Measurements from ENCODE around the gene WWC1.

The WWC1 gene

DNA sequence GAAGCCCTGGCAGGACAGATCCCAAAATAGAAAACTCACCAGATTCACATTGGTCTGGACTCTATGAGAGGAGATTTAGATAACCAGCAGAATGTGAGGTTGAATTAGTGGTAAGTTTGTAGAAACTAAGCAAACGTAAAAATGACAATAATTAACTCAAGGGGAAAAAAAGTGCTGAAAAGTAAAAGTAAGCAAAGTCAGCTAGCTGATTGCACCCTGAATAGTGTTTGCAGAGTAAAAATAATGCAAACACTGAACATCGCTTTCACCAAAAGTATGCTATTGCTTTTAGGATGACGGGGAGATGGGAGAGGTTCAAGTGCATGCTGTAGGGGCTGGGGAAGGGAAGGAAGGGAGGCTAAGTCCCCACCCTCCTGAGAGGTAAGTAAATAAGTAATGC lies 102.3 kb downstream of the WWC1 start:
- Histone ChIP-seq H3K4me3 (ENCODE audit: low read depth, low read length) (no peak overlapping the region), H3K4me1 (no peaks in the 10 kb centered on the region), H3K9me3 (no peaks in the 10 kb centered on the region), H3K36me3 (no peaks in the 10 kb centered on the region), H3K27me3 (peaks cover 6% of the 10 kb centered on the region; the same call in 1 of the 2 replicates)
- DNase-seq, result no peak
- TF ChIP-seq, protein P1, sequence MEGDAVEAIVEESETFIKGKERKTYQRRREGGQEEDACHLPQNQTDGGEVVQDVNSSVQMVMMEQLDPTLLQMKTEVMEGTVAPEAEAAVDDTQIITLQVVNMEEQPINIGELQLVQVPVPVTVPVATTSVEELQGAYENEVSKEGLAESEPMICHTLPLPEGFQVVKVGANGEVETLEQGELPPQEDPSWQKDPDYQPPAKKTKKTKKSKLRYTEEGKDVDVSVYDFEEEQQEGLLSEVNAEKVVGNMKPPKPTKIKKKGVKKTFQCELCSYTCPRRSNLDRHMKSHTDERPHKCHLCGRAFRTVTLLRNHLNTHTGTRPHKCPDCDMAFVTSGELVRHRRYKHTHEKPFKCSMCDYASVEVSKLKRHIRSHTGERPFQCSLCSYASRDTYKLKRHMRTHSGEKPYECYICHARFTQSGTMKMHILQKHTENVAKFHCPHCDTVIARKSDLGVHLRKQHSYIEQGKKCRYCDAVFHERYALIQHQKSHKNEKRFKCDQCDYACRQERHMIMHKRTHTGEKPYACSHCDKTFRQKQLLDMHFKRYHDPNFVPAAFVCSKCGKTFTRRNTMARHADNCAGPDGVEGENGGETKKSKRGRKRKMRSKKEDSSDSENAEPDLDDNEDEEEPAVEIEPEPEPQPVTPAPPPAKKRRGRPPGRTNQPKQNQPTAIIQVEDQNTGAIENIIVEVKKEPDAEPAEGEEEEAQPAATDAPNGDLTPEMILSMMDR (IDR thresholded peaks at IDR 0.05; ENCODE audit: low read depth, low read length), result no peak

DNA sequence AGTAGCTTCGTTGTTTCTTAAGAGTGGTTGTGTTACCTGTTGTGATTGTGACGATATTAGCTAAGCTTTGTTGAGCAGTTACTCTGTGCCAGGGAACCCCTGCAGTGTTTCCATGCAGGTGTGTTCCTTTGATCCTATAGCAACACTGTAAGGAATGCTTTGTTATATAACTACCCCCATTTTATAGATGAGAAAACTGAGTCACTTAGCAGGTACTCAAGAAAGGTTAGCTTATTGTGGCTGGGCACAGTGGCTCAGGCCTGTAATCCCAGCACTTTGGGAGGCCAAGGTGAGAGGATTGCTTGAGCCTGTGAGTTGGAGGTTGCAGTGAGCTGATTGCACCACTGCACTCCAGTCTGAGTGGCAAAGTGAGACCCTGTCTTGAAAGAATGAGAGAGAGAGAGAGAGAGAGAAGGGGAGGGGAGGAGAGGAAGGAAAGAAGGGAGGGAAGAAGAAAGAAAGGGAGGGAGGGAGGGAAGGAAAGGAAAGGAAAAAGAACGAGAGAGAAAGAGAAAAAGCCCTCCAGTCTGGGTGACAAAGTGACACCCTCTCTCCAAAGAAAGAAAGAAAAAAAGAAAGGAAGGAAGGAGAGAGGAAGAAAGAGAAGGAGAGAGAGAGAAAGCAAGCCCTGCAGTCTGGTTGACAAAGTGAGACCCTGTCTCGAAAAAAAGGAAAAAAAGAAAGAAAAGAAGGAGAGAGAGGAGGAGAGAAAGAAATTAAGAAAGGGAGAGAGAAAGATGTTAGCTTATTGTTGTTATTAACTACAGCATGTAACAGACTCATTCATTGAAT lies 109.2 kb downstream of the WWC1 start:
- no peak for DNase-seq
- no peaks in the 10 kb centered on the region for H3K36me3 ChIP-seq
- TF ChIP-seq, protein P1 (IDR thresholded peaks at IDR 0.05; ENCODE audit: low read depth, low read length), result no peak

DNA sequence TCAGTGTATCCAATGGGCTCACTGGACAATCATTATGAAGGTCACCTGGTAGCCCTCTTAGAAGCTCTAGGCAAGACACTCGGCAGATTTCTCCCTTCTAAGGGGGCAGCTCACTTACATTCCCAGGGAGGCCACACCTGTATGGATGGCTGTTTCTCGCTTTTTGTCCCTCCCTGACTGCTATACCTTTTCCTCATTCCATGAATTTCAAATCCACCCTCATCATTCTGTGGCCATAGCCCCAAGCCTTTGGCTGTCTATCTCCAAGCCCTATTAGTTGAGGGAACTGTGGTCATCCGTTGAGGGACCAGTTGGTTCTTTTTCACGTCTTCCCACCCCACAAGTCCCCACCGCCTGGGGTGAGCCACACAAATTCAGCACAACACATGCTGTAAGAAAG lies 109.8 kb downstream of the WWC1 start:
- DNase-seq, result no peak
- H3K4me1 ChIP-seq, result no peaks in the 10 kb centered on the region
- H3K36me3 ChIP-seq, result no peaks in the 10 kb centered on the region
- H3K9me3 ChIP-seq, result no peaks in the 10 kb centered on the region
- no peak overlapping the region for H3K4me3 ChIP-seq (ENCODE audit: low read depth, low read length)
- TF ChIP-seq, protein P1 (IDR thresholded peaks at IDR 0.05; ENCODE audit: low read depth, low read length), result no peak
- 0 out of 2 replicates have a peak, but pooled peaks cover 3% of the 10 kb centered on the region for H3K27me3 ChIP-seq

More for the DNA sequence above, 109.2 kb downstream of the WWC1 start:
- Histone ChIP-seq H3K9me3 (no peaks in the 10 kb centered on the region), H3K4me1 (no peaks in the 10 kb centered on the region), H3K27me3 (0 out of 2 replicates have a peak, but pooled peaks cover 3% of the 10 kb centered on the region), H3K4me3 (ENCODE audit: low read depth, low read length) (no peak overlapping the region)

DNA sequence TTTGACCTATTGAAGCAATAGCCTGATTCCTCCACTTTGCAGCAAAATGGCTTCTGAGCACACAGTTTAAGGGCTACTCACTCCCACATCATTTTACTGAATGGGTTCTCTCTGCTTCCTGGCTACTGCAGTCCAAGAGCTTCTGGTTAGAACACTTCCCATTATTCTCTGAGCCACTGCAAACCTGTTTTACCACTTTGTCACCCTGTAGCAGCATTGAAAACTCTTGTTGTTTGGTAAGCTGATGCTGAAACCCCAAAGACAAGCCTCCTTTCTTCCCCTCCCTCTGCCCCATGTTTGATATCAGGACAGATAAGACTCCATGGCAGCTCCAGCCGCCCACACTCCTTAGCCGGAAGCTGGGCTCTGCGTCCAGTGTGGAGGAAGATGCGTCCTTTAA lies 110.4 kb downstream of the WWC1 start:
- no peaks in the 10 kb centered on the region for H3K4me1 ChIP-seq
- no peak for DNase-seq
- H3K36me3 ChIP-seq, result no peaks in the 10 kb centered on the region
- TF ChIP-seq, protein P1 (IDR thresholded peaks at IDR 0.05; ENCODE audit: low read depth, low read length), result no peak
- 0 out of 2 replicates have a peak, but pooled peaks cover 3% of the 10 kb centered on the region for H3K27me3 ChIP-seq
- H3K9me3 ChIP-seq, result no peaks in the 10 kb centered on the region
- no peak overlapping the region for H3K4me3 ChIP-seq (ENCODE audit: low read depth, low read length)

DNA sequence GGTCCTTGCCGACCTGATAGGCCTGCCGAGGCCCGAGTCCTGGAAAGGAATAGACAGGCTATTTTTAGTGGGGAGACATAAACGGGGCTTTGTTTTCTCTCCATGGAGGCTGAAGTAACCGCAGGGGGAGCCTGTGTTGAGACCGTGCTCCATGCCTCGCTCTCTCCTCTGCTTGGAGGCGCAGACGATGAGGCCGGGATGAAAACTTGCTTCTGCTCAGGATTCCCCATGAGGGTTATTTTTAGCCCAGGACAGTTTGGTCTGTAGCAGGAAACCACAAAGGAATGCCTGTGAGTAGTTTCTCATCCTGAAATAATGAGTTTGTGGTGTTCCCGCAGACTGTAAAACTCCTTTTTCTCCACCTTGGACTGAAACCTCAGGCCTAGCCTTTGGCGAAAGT lies 112.9 kb downstream of the WWC1 start:
- TF ChIP-seq, protein P1 (IDR thresholded peaks at IDR 0.05; ENCODE audit: low read depth, low read length), result no peak
- H3K36me3 ChIP-seq, result no peaks in the 10 kb centered on the region
- no peaks in the 10 kb centered on the region for H3K4me1 ChIP-seq
- H3K9me3 ChIP-seq, result no peaks in the 10 kb centered on the region
- no peak for DNase-seq
- H3K4me3 ChIP-seq (ENCODE audit: low read depth, low read length), result no peak overlapping the region
- 0 out of 2 replicates have a peak, but pooled peaks cover 3% of the 10 kb centered on the region for H3K27me3 ChIP-seq

DNA sequence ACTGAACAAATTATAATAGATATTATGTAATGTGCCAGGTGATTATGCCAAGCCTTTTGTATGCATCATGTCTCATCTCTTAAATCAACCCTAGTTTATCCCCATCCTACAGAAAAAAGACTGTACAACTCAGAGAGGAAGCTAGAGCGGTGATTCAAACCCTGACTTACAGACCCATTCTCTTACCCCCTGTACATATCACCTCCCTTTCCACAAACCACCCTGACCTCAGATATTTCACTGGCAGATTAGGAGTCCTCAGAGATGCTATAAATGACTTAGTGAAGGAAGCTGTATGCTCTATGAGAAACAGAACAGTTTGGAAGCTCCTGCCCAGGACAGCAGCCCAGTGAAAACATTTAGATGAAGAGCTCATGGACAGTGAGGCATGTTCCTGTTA lies 115.8 kb downstream of the WWC1 start:
- H3K9me3 ChIP-seq, result no peaks in the 10 kb centered on the region
- H3K36me3 ChIP-seq, result no peaks in the 10 kb centered on the region
- no peak for DNase-seq
- no peak overlapping the region for H3K4me3 ChIP-seq (ENCODE audit: low read depth, low read length)
- H3K27me3 ChIP-seq, result no peaks in the 10 kb centered on the region
- H3K4me1 ChIP-seq, result no peaks in the 10 kb centered on the region
- TF ChIP-seq, protein P1 (IDR thresholded peaks at IDR 0.05; ENCODE audit: low read depth, low read length), result no peak

All from BE2C (cell line).